IMR-90 (cell line): Measurements from ENCODE around the gene ATP13A2.

Experiments used
- BHLHE40 ChIP-seq: fragments of 150-350 bp; IDR thresholded peaks from 2 replicates; pipeline ENCODE4 v1.6.1; 2016; ENCODE audit warnings: mild to moderate bottlenecking, low read depth, low read length
- CEBPB ChIP-seq: IDR thresholded peaks from 2 replicates; pipeline ENCODE4 v1.6.1; 2012; ENCODE audit warnings: low read depth, low read length, improper control_type of control experiment
- CTCF ChIP-seq: conservative IDR thresholded peaks from 2 replicates; pipeline ENCODE4 v1.5.1; 2012; ENCODE audit warnings: mild to moderate bottlenecking, low read depth, low read length, improper control_type of control experiment
- MAZ ChIP-seq: IDR thresholded peaks from 2 replicates; pipeline ENCODE4 v1.6.1; 2012; ENCODE audit warnings: low read depth, mild to moderate bottlenecking, low read length, improper control_type of control experiment, moderate library complexity, borderline replicate concordance
- MXI1 ChIP-seq: IDR thresholded peaks from 2 replicates; pipeline ENCODE4 v1.6.1; 2012; ENCODE audit warnings: low read depth, mild to moderate bottlenecking, low read length, moderate library complexity, borderline replicate concordance
- POLR2A ChIP-seq: IDR thresholded peaks from 2 replicates; pipeline ENCODE4 v1.6.1; 2012; ENCODE audit warnings: mild to moderate bottlenecking, low read depth, low read length
- RCOR1 ChIP-seq: IDR thresholded peaks from 2 replicates; pipeline ENCODE4 v1.6.1; 2012; ENCODE audit warnings: mild to moderate bottlenecking, low read length, improper control_type of control experiment; ENCODE audit not compliant: insufficient replicate concordance
- USF2 ChIP-seq: fragments of 150-350 bp; IDR thresholded peaks from 2 replicates; pipeline ENCODE4 v1.6.1; 2017; ENCODE audit warnings: mild to moderate bottlenecking, antibody characterized with exemption, low read length, low read depth

DNA sequence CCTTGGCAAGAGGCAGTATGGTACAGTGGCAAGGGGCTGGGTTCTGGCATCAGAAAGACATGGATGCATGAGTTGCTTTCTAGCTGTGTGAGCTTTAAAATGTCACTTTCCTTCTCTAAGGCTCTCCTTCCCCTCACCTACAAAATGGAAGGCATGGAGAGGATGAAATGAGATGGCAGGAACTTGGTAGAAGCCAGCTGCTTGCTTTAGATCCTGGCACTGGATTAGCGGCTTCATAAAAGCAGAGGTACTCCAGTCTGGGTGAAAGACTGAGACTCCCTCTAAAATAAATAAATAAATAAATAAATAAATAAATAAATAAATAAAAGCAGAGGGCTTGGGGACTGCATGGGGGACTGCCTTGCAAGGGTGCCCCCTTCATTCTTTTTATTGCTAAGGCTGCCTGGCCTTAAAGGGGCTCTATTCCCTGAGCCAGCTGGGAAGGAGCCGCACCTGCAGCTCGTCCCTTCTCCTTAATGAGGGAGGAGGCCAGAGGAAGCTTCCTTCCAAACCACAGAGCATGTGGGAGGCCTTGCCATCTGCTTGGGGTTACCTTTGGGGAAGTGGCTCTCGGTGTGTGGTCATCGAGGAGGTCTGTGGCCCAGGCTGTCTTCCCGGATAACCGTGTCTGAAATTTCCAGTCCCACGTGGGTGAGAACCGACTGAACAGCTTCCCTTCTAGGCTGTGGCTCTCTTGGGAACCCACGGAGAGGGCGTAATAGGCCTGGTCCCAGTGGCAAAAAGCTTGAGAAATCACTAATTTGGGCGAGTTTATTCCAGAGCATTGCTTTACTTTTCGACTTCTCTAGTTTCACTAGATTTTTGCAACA is 2.0 kb upstream of the ATP13A2 start:
- TF ChIP-seq CEBPB = no peak
- no peak for TF ChIP-seq MXI1
- no peak for TF ChIP-seq CTCF
- TF ChIP-seq MAZ = no peak
- TF ChIP-seq POLR2A = no peak
- no peak for TF ChIP-seq BHLHE40
- TF ChIP-seq RCOR1 = no peak
- TF ChIP-seq USF2 = no peak
